K562 (cell line): ENCODE results near the gene OR9Q1. TPM values are rescaled to one million over a fixed set of nuclear protein-coding genes. Genes with fewer than 3 reads are reported as not detected.
"Not testable (repeated sequence)": the region's sequence is repeated elsewhere in the genome, so short reads cannot be mapped to it uniquely, and the experiment has no call there.

Experiments used
- ATAC-seq: fragments of 200-7000 bp; cut with Tn5 transposase; 3 replicates; pipeline ENCODE4 v1.9.1; 2020; ENCODE audit warnings: moderate library complexity
- BruUV-seq: library from RNA; stranded (reverse); fragments of 400-500 nt; replicated peaks from 2 replicates; lab custom pipeline; 2021; lab: Mats Ljungman, UMichigan
- CTCF ChIA-PET: fragments of 300-600 bp; formaldehyde crosslinking; extraction: SDS; loops from one replicate; lab custom pipeline; 2021; ENCODE audit warnings: low intra/inter-chr PET ratio; lab: Yijun Ruan, JAX
- POLR2A ChIA-PET: fragments of 300-600, 350-650 bp; sonication (Branson Sonifier 250); formaldehyde crosslinking; extraction: SDS; loops from one replicate; lab custom pipeline; 2021; ENCODE audit warnings: antibody characterized with exemption, inconsistent platforms; lab: Yijun Ruan, JAX
- DNase-seq, 4 experiments: peaks; one replicate each; pipeline versions ENCODE4 v3.0.0 to v3.0.0-alpha.2; 2011 to 2018; ENCODE audit warnings: low spot score in 3 of 4, mixed read lengths in 3 of 4; ENCODE audit errors: extremely low read depth in 1 of 4
- FAIRE-seq: peaks from 2 replicates; lab custom pipeline; 2011; peaks lifted over from hg19 to GRCh38; lab: Jason Lieb, UNC
- H2AFZ ChIP-seq: 2 replicates; pipeline ENCODE4 v1.6.0; 2011; ENCODE audit warnings: low read depth, low read length, control low read depth, inconsistent platforms
- H3K27ac ChIP-seq: fragments of 200-600 bp; 3 replicates; pipeline ENCODE4 v1.8.0; 2011; ENCODE audit warnings: low read depth, mild to moderate bottlenecking, control low read depth, inconsistent platforms, low read length, moderate library complexity, mixed read lengths; ENCODE audit errors: extremely low read depth
- H3K27me3 ChIP-seq, 2 experiments: fragments of 300-600 bp in 1 of 2; 2 replicates in 1 of 2; 3 replicates in 1 of 2; pipeline versions ENCODE4 v1.6.0 to v1.8.0; 2011; ENCODE audit warnings: inconsistent platforms in 2 of 2, low read length in 2 of 2, mild to moderate bottlenecking in 1 of 2, mixed read lengths in 1 of 2, moderate library complexity in 1 of 2; ENCODE audit not compliant: control insufficient read depth in 2 of 2, insufficient read depth in 2 of 2
- H3K36me3 ChIP-seq: fragments of 300-600 bp; 3 replicates; pipeline ENCODE4 v1.8.0; 2011; ENCODE audit warnings: mild to moderate bottlenecking, low read length, inconsistent platforms; ENCODE audit not compliant: control insufficient read depth, insufficient read depth
- H3K4me1 ChIP-seq, 2 experiments: fragments of 200-600 bp in 1 of 2; replicated peaks in 1 of 2; 2 replicates in 1 of 2; 3 replicates in 1 of 2; pipeline versions ENCODE4 v1.5.1 to v1.8.0; 2011; ENCODE audit warnings: inconsistent platforms in 2 of 2, low read length in 2 of 2, mild to moderate bottlenecking in 1 of 2, mixed read lengths in 1 of 2, moderate library complexity in 1 of 2; ENCODE audit not compliant: control insufficient read depth in 2 of 2, insufficient read depth in 2 of 2
- H3K4me2 ChIP-seq: 2 replicates; pipeline ENCODE4 v1.6.1; 2011; ENCODE audit warnings: low read length, control low read depth, inconsistent platforms, mixed read lengths; ENCODE audit not compliant: insufficient read depth
- H3K4me3 ChIP-seq: fragments of 200-600 bp; sonication (generic), shearing (Covaris generic); 2 replicates; pipeline ENCODE4 v1.5.1; 2016; ENCODE audit warnings: control low read depth, inconsistent platforms
- H3K79me2 ChIP-seq: fragments of 200-600 bp; 3 replicates; pipeline ENCODE4 v1.8.0; 2011; ENCODE audit warnings: low read length, inconsistent platforms; ENCODE audit not compliant: control insufficient read depth, insufficient read depth
- H3K9ac ChIP-seq, 2 experiments: 2 replicates each; pipeline versions ENCODE4 v1.6.0 to v1.6.1; 2011; ENCODE audit warnings: low read depth in 2 of 2, low read length in 2 of 2, control low read depth in 1 of 2, inconsistent platforms in 1 of 2, mild to moderate bottlenecking in 1 of 2, mixed read lengths in 1 of 2; ENCODE audit not compliant: insufficient read depth in 1 of 2
- H3K9me1 ChIP-seq: one replicate; pipeline ENCODE4 v1.6.0; 2011; ENCODE audit warnings: inconsistent platforms, mild to moderate bottlenecking, low read length, moderate library complexity; ENCODE audit not compliant: control insufficient read depth, insufficient read depth
- H3K9me3 ChIP-seq: replicated peaks from 2 replicates; pipeline ENCODE4 v1.5.1; 2011; ENCODE audit warnings: low read depth, low read length, inconsistent platforms; ENCODE audit not compliant: control insufficient read depth, insufficient read depth
- H4K20me1 ChIP-seq: replicated peaks from 2 replicates; pipeline ENCODE4 v1.6.1; 2011; ENCODE audit warnings: low read length, inconsistent platforms, mixed read lengths; ENCODE audit not compliant: control insufficient read depth, insufficient read depth
- YY1 ChIP-seq, 3 experiments: IDR thresholded peaks; 2 replicates each; pipeline ENCODE4 v1.6.1; 2011; ENCODE audit warnings: low read length in 2 of 3, mild to moderate bottlenecking in 2 of 3, moderate library complexity in 2 of 3, borderline replicate concordance in 1 of 3, control low read depth in 1 of 3, low read depth in 1 of 3; ENCODE audit not compliant: insufficient read depth in 3 of 3, insufficient replicate concordance in 2 of 3, control insufficient read depth in 1 of 3, insufficient read length in 1 of 3; ENCODE audit errors: extremely low read depth in 1 of 3
- WGBS: fragments of 100-300 bp; shearing (Covaris generic); methylation state at CpG from one replicate; pipeline ENCODE4 v1.1.6; 2016; ENCODE audit warnings: low coverage, mixed read lengths; ENCODE audit not compliant: insufficient coverage; ENCODE audit errors: missing lambda C conversion rate; 5-methylcytosine and 5-hydroxymethylcytosine counted together
- in situ Hi-C: fragments of 300-500 bp; cut with MboI; formaldehyde crosslinking; loops from 4 replicates; pipeline ENCODE4 v1.15.0; 2018; ENCODE audit warnings: inconsistent platforms, mixed read lengths
- intact Hi-C: fragments of 100-400 bp; cut with micrococcal nuclease; formaldehyde crosslinking; loops from 2 replicates; pipeline ENCODE4 v1.14.2; 2022
- polyA plus RNA-seq, 8 experiments: library from polyadenylated mRNA; depleted of rRNA in 4 of 8; stranded (reverse) in 5 of 8; unstranded in 3 of 8; fragments of >200 nt; fragmentation: Nextera tagmentation in 2 of 8; fragmentation: Illumina TruSeq in 1 of 8; extraction: Ambion mirVana in 2 of 8; extraction: Trizol in 1 of 8; gene quantifications; 2 replicates each; pipeline versions ENCODE4 v1.2.1 to v1.2.3, GENCODE V29; 2011 to 2014; ENCODE audit warnings: inconsistent platforms in 1 of 8, missing spikeins in 1 of 8
- total RNA-seq, 7 experiments: library from RNA; depleted of rRNA in 6 of 7; stranded (reverse); fragments of >200 nt in 6 of 7; fragmentation: Illumina TruSeq in 2 of 7; extraction: Trizol in 2 of 7; gene quantifications; 2 replicates each; pipeline versions ENCODE4 v1.2.1 to v1.2.3, GENCODE V29; 2011 to 2021; ENCODE audit warnings: low replicate concordance in 1 of 7
- TF ChIP-seq, protein P1 (sequence below): fragments of 450-650 bp; IDR thresholded peaks from 2 replicates; pipeline ENCODE4 v1.6.1; 2016; ENCODE audit warnings: low read depth

The OR9Q1 gene
- total and polyA plus RNA-seq, 9 of the 15 experiments (the other 6 are each of a cell fraction or from before 2014, with no cell fraction given), result not detected

GRCh38 chr11:57999523-57999922 lies 24.2 kb upstream of the OR9Q1 start:
- H3K4me1 ChIP-seq, H3K27ac ChIP-seq, H4K20me1 ChIP-seq, H3K9me1 ChIP-seq, CTCF ChIA-PET, POLR2A ChIA-PET, H3K27me3 ChIP-seq, H3K36me3 ChIP-seq, ATAC-seq, H3K4me2 ChIP-seq, intact Hi-C loops, FAIRE-seq, H3K4me3 ChIP-seq, BruUV-seq, H3K9ac ChIP-seq, H3K9me3 ChIP-seq, in situ Hi-C loops, H3K79me2 ChIP-seq, H2AFZ ChIP-seq, DNase-seq: not testable (repeated sequence)
- TF ChIP-seq YY1 (IDR thresholded peaks at IDR 0.05; ENCODE audit: borderline replicate concordance in 1 of 3, control insufficient read depth in 1 of 3, extremely low read depth in 1 of 3, insufficient read depth in 3 of 3, insufficient read length in 1 of 3, insufficient replicate concordance in 2 of 3, low read depth in 1 of 3, low read length in 2 of 3), result peak in 1 of 3 experiments; percentile 27
- WGBS, result 4% methylated on average over 10 of the region's 13 CpGs

GRCh38 chr11:58000021-58000420 lies 23.7 kb upstream of the OR9Q1 start:
- 4% methylated on average over 3 of the region's 10 CpGs for WGBS
- in situ Hi-C loops, H3K79me2 ChIP-seq, DNase-seq, H3K36me3 ChIP-seq, H3K9me1 ChIP-seq, H3K27me3 ChIP-seq, H3K4me1 ChIP-seq, H3K9ac ChIP-seq, BruUV-seq, H4K20me1 ChIP-seq, FAIRE-seq, intact Hi-C loops, H3K4me2 ChIP-seq, H3K27ac ChIP-seq, ATAC-seq, CTCF ChIA-PET, POLR2A ChIA-PET, H3K9me3 ChIP-seq: not testable (repeated sequence)
- Histone ChIP-seq H2AFZ (peak overlapping the region; percentile 78), H3K4me3 (0 out of 2 replicates have a peak overlapping the region, but pooled peaks have one; percentile 11)
- TF ChIP-seq, protein P1, sequence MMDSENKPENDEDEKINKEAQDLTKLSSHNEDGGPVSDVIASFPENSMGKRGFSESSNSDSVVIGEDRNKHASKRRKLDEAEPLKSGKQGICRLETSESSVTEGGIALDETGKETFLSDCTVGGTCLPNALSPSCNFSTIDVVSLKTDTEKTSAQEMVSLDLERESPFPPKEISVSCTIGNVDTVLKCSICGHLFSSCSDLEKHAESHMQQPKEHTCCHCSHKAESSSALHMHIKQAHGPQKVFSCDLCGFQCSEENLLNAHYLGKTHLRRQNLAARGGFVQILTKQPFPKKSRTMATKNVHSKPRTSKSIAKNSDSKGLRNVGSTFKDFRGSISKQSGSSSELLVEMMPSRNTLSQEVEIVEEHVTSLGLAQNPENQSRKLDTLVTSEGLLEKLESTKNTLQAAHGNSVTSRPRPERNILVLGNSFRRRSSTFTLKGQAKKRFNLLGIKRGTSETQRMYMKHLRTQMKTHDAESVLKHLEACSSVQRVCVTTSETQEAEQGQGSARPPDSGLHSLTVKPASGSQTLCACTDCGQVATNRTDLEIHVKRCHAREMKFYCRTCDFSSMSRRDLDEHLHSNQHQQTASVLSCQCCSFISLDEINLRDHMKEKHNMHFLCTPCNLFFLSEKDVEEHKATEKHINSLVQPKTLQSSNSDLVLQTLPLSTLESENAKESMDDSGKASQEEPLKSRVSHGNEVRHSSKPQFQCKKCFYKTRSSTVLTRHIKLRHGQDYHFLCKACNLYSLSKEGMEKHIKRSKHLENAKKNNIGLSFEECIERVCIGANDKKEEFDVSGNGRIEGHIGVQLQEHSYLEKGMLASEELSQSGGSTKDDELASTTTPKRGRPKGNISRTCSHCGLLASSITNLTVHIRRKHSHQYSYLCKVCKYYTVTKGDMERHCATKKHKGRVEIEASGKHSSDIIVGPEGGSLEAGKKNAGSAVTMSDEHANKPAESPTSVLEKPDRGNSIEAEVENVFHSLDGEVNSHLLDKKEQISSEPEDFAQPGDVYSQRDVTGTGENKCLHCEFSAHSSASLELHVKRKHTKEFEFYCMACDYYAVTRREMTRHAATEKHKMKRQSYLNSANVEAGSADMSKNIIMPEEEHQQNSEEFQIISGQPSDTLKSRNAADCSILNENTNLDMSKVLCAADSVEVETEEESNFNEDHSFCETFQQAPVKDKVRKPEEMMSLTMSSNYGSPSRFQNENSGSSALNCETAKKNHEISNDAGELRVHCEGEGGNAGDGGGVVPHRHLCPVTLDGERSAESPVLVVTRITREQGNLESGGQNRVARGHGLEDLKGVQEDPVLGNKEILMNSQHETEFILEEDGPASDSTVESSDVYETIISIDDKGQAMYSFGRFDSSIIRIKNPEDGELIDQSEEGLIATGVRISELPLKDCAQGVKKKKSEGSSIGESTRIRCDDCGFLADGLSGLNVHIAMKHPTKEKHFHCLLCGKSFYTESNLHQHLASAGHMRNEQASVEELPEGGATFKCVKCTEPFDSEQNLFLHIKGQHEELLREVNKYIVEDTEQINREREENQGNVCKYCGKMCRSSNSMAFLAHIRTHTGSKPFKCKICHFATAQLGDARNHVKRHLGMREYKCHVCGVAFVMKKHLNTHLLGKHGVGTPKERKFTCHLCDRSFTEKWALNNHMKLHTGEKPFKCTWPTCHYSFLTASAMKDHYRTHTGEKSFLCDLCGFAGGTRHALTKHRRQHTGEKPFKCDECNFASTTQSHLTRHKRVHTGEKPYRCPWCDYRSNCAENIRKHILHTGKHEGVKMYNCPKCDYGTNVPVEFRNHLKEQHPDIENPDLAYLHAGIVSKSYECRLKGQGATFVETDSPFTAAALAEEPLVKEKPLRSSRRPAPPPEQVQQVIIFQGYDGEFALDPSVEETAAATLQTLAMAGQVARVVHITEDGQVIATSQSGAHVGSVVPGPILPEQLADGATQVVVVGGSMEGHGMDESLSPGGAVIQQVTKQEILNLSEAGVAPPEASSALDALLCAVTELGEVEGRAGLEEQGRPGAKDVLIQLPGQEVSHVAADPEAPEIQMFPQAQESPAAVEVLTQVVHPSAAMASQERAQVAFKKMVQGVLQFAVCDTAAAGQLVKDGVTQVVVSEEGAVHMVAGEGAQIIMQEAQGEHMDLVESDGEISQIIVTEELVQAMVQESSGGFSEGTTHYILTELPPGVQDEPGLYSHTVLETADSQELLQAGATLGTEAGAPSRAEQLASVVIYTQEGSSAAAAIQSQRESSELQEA, result peak; percentile 71
